ENCODE measurements around the gene RARA. TPM values are rescaled to one million over a fixed set of nuclear protein-coding genes. Genes with fewer than 3 reads are reported as not detected.

Gene RARA
- total RNA-seq, 1 experiment from 2014 or later: 8.9 TPM

DNA sequence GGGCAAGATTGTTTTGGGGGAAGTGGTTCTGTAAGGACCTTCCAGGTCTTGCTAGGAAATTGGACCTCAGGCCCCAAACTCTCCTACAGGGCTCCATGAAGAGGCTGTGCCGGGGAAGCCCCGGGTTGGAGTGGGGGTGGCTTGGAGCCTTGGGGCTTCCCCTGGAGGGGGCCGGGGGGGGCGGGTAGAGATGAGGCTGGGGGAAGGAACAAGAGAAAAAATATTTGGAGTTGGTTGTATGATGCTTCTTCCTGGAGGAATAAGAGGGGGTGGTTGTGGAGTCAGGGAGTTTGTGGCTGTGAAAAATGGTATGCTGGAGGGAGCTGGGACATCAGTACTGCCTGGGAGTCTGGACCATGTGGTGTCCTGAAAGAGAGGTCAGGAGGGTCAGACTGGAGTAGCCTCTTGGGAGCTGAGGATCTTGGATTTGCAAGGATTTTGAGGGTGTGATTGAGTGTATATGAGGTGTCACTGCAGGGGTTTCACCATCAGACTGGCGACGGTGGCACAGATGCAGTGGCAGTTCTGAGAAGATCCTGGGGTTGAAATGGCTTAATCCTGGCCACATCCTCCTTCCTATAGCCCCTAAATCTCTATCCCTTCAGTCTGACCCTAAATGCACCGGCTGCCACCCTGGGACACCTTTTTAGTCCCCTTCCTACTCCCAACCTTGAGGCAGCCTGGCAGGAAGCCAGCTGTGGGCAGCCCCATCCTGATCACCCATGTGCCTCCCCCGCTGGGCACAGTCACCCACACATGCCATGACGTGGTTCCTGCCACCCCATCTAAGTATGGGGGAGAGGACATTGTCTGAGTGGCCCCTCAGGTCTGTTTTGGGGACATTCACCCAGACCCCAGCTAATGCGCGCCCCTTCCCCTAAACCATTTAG lies 10.9 kb downstream of the RARA start:
- Histone ChIP-seq H3K4me3 (peak overlapping the region; percentile 98), H3K36me3 (peaks cover 12% of the 10 kb centered on the region), H3K27me3 (no peaks in the 10 kb centered on the region), H3K9me3 (no peaks in the 10 kb centered on the region)
- DNase-seq: no peak

DNA sequence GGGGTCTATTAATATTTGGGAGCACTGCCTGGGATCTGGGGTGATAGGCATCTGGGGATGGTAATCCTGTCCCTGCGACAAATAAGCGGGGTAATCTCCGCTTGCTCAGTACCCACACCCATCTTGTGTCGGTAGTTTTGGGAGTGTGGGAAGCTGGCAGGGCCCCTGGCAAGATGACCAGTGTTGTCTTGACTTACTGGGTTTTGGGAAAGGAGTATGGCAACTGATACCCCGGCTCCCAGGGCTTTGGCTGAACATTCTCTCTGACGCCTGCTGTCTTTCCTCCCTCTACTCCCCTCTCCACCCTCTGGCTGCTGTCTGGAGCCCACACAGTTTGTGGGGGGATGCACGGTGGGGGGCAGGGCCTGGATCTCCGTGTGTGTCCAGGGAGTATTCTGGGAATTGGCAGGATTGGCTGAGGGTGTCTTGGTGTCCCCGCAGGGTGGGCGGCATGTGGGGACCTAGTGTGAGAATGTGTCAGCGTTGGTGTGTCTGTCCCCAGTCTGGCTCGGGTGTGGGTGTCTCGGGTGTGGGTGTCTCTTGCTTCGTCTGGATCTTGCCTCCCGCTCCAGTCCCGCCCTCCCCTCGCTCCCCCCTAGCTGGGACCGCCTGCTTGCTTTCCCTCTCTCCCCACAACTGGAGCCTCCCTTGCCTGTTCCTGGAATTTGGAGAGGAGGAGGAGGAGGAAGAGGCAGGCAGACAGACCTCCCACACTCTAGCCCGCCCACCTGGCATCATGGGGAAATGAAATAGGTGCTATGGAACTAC lies 12.0 kb downstream of the RARA start:
- peak overlapping the region; percentile 98; the same call in 1 of the 2 replicates for H3K4me3 ChIP-seq
- DNase-seq: no peak
- H3K27me3 ChIP-seq: no peaks in the 10 kb centered on the region
- no peaks in the 10 kb centered on the region for H3K9me3 ChIP-seq
- H3K36me3 ChIP-seq: peaks cover 13% of the 10 kb centered on the region

DNA sequence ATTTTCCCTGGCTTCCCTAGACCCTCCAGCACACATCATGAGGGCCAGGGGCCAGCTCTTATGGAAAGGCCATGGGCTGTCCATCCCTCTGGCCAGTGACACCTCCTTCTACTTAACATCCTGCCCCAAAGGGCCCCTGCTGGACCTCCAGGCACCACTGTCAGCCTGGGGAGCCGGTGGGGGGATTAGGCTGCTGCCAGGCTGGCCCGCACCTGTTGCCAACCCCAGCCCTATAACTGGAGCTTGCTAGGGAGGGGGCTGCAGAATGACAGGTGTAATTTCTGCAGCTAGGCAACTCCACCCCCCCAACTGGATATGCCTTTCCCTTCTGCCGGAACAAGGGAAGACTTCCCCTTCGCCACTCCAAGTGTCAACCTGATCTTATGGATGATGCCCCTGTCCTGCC lies 12.5 kb downstream of the RARA start:
- H3K27me3 ChIP-seq: no peaks in the 10 kb centered on the region
- H3K9me3 ChIP-seq: no peaks in the 10 kb centered on the region
- H3K36me3 ChIP-seq: peaks cover 13% of the 10 kb centered on the region
- H3K4me3 ChIP-seq: no peak overlapping the region; the same call in 1 of the 2 replicates
- no peak for DNase-seq

DNA sequence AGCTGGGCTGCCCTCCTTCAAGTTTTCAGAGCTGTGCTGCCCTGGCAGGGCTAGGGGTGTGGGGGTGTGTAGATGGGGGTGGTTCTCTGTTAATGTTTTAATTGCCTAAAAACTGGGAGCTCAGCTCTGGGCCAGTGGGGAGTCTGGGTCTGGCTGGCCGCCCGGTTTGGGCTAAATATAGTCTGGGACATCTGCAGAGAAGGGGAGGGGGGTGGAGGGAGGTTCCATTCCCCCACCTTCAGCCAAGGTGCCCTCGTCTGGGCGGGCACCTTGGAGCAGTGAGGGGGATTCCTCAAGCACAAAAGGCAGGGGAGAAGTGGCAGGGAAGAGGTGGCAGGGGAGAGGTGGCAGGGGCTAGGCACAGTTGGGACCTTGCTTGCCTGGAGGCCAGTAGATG lies 13.0 kb downstream of the RARA start:
- Histone ChIP-seq H3K36me3 (peaks cover 13% of the 10 kb centered on the region), H3K4me3 (peak overlapping the region; percentile 32), H3K9me3 (no peaks in the 10 kb centered on the region), H3K27me3 (no peaks in the 10 kb centered on the region)
- no peak for DNase-seq

DNA sequence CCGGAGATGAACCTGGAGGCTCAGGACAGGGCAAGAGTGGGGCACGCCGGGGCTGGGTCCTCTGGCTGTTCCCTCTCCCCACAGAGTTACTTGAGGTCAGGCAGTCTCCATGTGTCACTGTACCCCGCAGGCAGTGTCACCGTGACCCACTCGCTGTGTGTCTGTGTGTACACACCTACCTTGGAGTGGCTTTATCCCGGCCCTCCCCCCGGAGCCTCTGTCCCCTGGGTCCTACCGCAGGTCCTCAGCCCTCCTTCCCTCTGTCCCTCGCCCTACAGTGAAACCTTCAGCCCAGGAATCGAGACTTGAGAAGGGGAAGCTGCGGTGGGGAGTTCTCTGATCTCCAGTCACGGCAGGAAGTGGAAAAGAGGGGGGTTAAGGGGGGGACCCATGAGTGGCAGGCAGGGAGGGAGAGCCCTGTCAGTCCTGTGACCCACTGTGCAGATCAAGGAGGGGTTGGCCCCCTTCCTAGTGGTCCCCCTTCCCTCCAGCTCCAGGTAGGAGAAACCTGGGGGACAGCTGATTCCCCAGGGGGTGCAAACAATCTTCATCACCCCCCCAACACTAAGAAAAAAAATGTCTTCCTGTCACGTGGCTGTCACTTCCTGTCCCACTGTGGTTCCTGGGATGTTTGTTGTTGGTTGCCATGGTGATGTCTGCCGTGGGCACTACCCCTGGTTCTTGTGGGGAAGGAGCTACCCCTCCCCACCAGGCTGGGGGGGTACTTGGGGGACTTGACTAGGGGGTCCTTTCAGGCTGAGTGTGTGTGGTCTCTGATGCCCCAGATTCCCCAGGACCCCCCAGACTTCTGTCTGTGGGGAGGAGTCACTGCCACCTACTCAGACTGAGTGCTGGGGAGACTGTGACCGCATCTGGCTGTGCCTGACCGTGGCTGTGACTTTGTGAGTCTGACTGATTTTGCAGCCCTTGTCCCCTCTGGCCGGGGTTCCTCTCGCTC lies 13.7 kb downstream of the RARA start:
- H3K27me3 ChIP-seq: no peaks in the 10 kb centered on the region
- peak; percentile 70 for DNase-seq
- no peaks in the 10 kb centered on the region for H3K9me3 ChIP-seq
- peak overlapping the region; percentile 32 for H3K4me3 ChIP-seq
- H3K36me3 ChIP-seq: peaks cover 15% of the 10 kb centered on the region

DNA sequence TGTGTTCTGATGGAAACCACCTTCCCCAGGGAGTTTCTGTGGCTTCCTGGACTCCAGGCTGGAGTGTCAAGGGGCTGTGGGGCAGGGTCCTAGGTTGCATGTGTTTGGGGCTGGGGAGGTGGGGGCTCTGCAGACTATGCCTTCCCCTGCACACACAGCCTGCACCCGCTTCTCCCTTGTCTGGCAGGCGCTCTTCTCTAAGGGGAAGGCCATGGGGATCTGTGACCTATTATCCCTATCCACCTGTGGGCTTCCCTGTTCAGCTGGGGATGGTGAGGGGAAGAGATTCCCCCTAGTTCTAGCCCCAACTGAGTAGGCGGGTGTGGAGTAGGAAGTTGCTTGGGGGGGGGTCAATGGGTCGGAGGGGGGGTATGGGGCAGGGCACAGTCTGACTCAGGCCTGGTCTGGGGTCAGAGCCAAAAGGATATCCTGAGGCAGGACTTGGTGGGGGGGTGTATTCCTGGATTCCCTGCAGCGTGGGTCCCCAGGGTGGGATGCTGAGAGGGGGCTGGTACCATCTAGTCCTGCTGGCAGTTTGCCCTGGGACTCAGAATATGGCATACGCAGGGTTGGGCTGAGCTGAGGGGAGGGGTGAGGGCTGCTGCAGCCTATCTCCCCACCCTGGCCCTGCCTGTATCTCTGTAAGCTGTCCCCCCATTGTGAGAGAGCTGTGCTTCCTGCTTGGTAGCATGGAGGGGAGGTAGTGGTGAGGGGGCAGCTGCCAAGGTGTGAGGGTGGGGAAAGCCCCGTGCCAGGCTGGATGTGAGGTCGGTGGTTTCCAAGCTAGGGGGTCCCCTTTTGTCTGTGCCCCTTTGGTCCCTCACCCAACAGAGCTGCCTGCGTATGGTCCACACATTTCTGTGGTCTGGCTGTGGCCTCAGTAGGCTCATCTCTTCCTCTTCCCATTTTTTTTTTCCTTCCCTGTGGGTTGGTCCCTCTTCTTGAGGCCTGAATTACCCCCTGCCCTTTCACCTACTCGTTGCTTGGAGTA lies 14.7 kb downstream of the RARA start:
- H3K4me3 ChIP-seq: peak overlapping the region; percentile 32; the same call in 1 of the 2 replicates
- DNase-seq: peak; percentile 91
- H3K9me3 ChIP-seq: no peaks in the 10 kb centered on the region
- H3K27me3 ChIP-seq: no peaks in the 10 kb centered on the region
- H3K36me3 ChIP-seq: peaks cover 20% of the 10 kb centered on the region

DNA sequence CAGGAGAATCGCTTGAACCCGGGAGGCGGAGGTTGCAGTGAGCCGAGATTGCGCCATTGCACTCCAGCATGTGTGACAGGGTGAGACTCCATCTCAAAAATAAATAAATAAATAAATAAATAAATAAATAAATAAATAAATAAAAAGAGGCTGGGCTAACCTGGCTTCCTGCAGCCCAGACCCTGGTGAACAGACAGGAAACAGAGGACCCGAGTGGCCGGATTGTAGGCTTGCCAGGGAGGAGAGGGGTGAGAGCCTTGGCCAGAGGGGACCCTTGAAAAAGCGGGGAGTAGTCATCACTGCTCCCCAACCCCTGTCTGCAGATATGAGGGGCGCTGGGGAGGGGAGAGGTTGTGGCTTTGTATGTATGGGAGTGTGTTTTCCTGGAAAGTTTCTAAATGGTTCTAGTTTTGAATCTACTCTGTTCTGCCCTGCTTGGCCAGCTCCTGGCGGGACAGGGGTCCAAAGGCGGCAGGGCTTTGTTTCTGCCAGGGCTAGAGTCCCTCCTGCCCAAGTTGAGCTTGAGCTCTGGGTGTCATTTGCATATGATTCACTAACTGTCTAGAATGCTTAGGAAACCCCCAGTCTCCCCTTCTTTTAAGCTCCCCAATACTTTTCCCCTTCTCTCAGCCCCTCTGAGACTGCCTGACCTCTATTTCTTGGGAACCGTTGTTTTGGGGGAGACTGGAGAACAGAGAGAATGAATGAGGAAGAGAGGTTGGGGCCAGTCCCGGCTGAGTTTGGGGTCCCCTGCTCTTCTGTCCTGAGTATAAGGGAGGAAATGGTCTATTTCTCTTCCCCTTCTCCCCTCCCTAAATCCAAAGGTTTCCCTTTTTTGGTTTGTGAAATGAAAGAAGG lies 16.4 kb downstream of the RARA start:
- Histone ChIP-seq H3K4me3 (no peak overlapping the region), H3K36me3 (peaks cover 25% of the 10 kb centered on the region), H3K27me3 (no peaks in the 10 kb centered on the region), H3K9me3 (no peaks in the 10 kb centered on the region)
- no peak for DNase-seq

DNA sequence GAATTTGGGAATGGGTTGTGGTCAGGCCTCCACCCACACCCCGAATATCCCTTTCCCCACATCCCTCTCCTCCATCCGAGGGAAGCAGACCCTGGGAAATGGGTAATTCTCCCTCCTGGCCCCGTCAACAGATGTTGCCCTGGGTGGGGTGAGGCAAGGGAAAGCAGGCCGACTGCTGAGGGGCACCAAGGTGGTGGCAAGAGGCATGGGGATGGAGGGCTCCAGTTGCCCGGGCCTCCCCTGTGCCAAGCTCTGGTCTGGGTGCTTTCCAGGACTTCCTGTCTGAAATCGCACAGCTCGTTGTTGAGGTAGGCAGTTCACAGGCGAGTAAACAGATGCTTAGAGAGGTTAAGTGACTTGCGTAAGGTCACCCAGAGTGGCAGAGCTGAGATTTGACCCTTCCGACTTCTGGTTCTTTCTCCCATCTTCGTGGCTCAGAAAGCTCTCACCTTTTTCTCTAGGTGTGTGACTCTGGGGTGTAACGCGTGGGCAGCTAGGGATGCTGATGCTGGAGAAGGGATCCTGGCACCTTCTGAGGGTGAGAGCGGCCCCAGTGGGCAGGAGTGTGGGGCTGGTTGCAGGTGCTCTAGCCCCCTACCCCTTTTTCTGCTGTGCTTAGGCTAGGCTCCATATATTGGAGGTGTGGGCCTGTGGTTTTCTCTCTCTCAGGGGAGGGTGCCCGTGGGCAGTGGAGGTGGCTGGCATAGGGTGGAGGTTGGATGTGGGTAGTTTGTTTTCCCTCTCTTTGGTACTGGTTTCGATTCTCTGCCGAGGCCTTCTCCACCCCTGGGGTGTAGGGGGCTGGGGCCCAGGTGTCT lies 17.2 kb downstream of the RARA start:
- Histone ChIP-seq H3K9me3 (no peaks in the 10 kb centered on the region), H3K27me3 (no peaks in the 10 kb centered on the region), H3K4me3 (no peak overlapping the region), H3K36me3 (peaks cover 30% of the 10 kb centered on the region)
- DNase-seq: no peak

DNA sequence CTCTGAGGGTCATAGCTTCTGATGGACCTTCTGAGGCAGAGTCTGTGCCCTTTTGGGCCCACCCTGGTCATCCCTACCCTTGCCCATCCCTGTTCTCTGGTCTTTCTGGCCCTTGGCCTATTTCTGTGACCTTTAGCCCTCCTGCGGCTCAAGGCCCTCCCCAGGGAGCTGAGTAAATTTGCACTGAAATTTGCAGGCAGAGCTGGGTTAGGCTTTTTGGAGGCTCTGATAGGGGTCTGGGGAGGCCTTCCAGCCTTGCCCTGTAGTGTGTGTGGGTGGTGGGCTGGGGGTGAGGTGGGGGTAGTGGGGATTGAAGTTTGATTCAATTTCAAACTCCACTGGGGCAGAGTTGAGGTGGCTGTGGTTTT lies 17.8 kb downstream of the RARA start:
- Histone ChIP-seq H3K4me3 (no peak overlapping the region), H3K36me3 (peaks cover 36% of the 10 kb centered on the region), H3K27me3 (no peaks in the 10 kb centered on the region), H3K9me3 (no peaks in the 10 kb centered on the region)
- DNase-seq: no peak

DNA sequence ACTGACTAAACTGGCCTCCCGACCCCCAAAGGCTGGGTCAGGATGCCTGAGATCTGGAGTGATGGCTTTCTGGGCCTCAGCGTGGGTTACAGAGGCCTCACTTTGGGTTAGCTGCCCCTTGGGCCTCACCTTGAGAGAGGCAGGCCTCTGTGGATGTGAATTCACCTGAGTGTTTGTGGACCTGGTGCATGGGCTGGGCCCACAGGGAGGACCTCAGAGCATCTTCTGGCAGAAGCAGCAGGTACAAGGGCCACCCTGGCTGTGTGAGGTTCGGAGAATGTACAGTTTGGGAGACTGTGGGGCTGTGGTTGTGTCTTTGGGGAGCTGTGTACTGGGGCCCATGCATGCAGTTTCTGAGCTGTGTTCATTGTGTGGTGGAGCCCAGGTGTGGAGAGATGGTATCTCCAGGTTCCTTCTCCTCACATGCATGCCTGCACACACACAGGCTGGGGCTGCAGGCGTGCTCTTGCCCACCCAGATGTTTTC lies 18.3 kb downstream of the RARA start:
- peaks cover 38% of the 10 kb centered on the region for H3K36me3 ChIP-seq
- H3K27me3 ChIP-seq: no peaks in the 10 kb centered on the region
- no peak for DNase-seq
- H3K9me3 ChIP-seq: no peaks in the 10 kb centered on the region
- H3K4me3 ChIP-seq: no peak overlapping the region

DNA sequence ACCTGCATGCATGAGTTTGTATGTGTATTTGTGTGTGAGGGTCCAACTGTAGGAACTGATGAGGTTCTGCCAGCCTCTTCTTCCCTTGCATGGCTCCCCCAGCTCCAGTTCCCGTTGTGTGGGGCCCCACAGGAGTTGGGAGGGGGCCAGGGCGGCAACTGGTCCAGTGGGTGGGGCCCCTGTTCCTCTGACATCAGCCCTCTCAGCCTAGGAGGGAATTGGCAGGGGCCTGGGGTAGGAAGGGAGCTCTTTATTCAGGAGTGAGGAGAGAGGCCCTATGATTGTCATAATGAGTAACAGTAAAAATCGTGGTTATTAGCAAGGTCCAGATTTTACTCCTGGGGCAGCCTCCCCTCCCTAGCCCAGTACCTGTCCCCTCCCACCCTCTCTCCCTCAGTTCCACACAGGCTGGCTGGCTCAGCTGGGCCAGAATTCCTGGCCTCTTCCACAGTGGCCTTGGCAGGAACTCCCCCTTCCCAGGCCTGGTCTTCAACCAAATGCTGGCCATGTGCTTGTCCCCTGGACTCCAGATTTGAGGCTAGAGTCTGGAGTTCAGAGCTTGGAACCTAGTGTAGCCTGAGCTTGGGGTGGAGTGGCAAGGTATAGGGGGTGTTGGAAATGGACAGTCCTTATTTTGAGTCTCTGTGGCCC lies 18.9 kb downstream of the RARA start:
- Histone ChIP-seq H3K27me3 (no peaks in the 10 kb centered on the region), H3K9me3 (no peaks in the 10 kb centered on the region), H3K36me3 (peaks cover 39% of the 10 kb centered on the region), H3K4me3 (no peak overlapping the region)
- peak; percentile 84 for DNase-seq

DNA sequence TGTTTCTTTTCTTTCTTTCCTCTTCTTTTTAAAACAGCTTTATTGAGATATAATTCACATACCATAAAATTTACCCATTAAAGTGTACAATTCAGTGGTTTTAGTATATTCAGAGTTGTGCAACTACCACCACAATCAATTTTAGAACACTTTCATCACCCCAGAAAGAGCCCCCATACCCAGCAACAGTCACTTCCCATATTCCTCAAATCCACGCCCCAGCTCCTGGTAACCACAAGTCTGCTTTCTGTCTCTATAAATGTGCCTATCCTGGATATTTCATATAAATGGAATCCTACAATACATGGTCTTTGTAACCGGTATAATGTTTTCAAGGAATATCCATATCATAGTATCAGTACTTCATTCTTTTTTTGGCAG lies 19.4 kb downstream of the RARA start:
- no peak overlapping the region for H3K4me3 ChIP-seq
- H3K9me3 ChIP-seq: no peaks in the 10 kb centered on the region
- DNase-seq: no peak
- no peaks in the 10 kb centered on the region for H3K27me3 ChIP-seq
- H3K36me3 ChIP-seq: peaks cover 42% of the 10 kb centered on the region

DNA sequence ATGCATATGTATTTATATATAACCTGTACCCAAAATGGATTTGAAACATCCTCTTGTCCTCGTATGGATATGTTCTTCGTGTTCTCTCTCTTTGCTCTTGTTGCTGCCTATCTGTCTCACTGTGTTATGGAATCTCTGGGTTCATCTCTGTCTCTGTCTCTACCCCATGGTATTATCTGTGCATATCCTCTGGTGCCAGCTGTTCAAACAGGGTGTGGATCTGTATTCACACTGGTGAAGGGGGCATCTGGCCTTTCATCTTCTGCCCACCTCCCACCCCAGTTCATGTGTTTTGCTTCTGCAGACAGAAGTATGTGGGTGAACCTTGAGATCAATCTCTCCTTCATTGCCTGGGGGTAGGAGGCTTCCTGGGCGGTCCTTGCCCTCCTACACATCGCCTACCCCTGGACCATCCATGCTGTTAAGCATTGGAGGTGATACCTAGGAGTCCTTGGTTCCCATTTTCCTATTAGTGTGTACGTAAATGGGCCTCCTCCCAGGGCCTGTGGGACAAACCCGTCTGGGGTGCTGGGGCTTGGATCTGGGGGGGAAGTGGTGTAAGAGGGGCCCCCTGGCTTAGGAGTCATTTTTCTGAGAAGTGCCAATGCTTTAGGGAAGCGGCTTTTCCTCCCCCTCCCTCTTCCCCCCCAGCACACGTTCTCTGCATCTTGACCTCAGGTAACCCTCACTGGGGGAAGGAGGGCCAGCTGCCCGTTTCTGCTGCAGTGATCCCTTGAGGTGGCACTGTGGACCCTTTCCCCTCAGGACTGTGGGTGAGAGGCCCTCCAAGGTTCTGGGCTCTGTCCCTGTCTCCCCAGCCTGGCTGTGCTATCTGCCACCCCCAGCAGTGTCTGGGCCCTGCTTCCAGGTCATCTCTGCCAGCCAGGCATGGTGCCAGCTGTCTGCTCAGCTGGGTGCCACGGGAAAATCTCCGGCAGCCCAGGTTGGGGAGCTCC lies 21.1 kb downstream of the RARA start:
- DNase-seq: peak; percentile 65
- H3K36me3 ChIP-seq: peaks cover 41% of the 10 kb centered on the region
- H3K9me3 ChIP-seq: no peaks in the 10 kb centered on the region
- H3K4me3 ChIP-seq: no peak overlapping the region
- H3K27me3 ChIP-seq: no peaks in the 10 kb centered on the region
